HG03521 (cell line): ENCODE results near the gene AEN.

Experiments
- ATAC-seq: cut with Tn5 transposase; IDR thresholded peaks from one replicate; pipeline ENCODE4 v1.9.1; 2021; ENCODE audit warnings: mild to moderate bottlenecking, moderate library complexity; ENCODE audit not compliant: unreplicated experiment

Gene AEN

GRCh38 chr15:88663141-88663621 is 42.0 kb downstream of the AEN start:
- no peak for ATAC-seq

- no peak for ATAC-seq
These were observed 43.1 kb downstream of the AEN start for GRCh38 chr15:88664151-88664778.

DNA sequence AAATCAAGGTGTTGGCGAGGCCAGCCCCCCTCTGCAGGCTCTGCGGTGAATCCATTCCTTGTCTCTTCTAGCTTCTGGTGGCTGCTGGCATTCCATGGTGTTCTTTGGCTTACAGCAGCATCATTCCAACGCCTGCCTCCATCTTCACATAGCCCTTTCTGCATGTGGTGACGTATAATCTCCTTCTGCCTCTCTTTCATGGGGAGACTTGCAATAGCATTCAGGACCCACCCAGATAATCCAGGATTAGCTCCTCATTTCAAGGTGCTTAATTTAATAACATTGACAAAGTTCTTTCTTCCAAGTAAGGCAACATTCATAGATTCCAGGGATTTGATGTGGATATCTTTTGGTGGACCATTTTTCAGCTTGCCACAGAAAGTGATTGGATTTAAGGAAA is 53.5 kb downstream of the AEN start:
- no peak for ATAC-seq

GRCh38 chr15:88678755-88679154 is 57.6 kb downstream of the AEN start:
- no peak for ATAC-seq

DNA sequence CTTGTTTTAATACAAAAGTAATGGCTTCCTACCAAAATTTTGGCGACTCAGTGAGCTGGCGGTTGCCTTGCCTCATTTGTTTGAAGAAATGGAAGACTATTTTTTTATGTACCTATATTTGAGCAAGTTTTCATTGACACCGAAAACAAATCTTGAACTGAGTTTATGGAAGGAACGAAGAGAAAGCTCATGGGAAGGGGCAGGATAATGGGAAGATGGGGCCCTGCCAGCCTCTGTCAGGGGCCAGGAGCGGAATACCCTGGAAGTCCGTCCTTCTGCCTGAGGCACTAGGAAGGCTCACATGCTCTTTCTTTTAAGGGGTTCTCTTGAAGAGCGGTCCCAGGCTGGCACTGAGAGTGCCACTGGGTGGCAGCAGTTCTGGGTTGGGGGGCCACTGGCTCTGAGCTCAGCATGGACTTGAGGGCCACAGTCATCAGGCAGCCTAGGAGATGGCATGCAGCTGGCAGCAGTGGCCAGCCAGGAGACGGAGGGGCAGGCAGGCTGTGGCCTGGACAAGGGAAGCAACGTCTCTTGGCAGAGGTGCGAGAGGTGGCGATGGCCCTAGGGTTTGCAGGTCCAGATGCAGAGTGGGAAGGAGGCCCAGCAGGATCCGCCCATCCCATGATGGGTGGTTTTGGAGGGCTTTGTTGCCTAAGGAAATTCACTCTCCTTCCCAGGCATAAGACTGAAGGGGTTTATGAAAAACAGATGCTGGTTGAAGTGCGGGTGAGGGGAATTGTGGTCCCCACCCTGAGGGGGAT is 59.3 kb downstream of the AEN start:
- no peak for ATAC-seq

- no peak for ATAC-seq
These were observed 60.6 kb downstream of the AEN start for GRCh38 chr15:88681610-88682221.
